ENCODE measurements around the gene CCDC14. TPM values are rescaled to one million over a fixed set of nuclear protein-coding genes. Genes with fewer than 3 reads are reported as not detected.
"Not testable (repeated sequence)": the region's sequence is repeated elsewhere in the genome, so short reads cannot be mapped to it uniquely, and the experiment has no call there.

Gene CCDC14
- polyA plus RNA-seq, 3 donors: 1.1 to 37.2 (median 4.0) TPM

GRCh38 chr3:124007186-124007585, 46.2 kb upstream of the CCDC14 start:
- no peaks in the 10 kb centered on the region for H3K9me3 ChIP-seq (replicated peaks in 1 of 2; ENCODE audit: control insufficient read depth in 1 of 2, insufficient read depth in 1 of 2, low read length in 2 of 2)
- Mint-ChIP-seq H3K27me3 (ENCODE audit: low read depth in 3 of 3) (peaks cover 5 to 13% (median 7%) of the 10 kb centered on the region in 3 donors), H3K4me1 (no peaks in the 10 kb centered on the region), H3K36me3 (no peaks in the 10 kb centered on the region), H3K4me3 (no peak overlapping the region), H3K27ac (no peak overlapping the region), H3K9me3 (peaks cover 0 to 3% (median 0%) of the 10 kb centered on the region in 7 donors)
- no peak overlapping the region for H2AFZ ChIP-seq (ENCODE audit: insufficient read depth, low read depth, low read length, poor library complexity, severe bottlenecking)
- peaks cover 2 to 4% of the 10 kb centered on the region in 2 donors for H3K27me3 ChIP-seq (ENCODE audit: control insufficient read depth in 2 of 2, insufficient read depth in 2 of 2, low read length in 2 of 2)
- H3K27ac ChIP-seq (ENCODE audit: low read depth in 1 of 2, low read length in 2 of 2): no peak overlapping the region
- H3K9ac ChIP-seq (ENCODE audit: insufficient read depth, low read length, poor library complexity, severe bottlenecking): no peak overlapping the region
- no peak for DNase-seq
- H3K4me1 ChIP-seq (ENCODE audit: control insufficient read depth in 1 of 2, insufficient read depth in 2 of 2, low read length in 2 of 2): no peaks in the 10 kb centered on the region
- WGBS (ENCODE audit: insufficient coverage): no CpG with 5 or more reads among the region's 4 CpGs
- intact Hi-C loops (cut with micrococcal nuclease): no loop called here
- H4K20me1 ChIP-seq (ENCODE audit: insufficient read depth, low read length): no peaks in the 10 kb centered on the region
- no peaks in the 10 kb centered on the region for H3K79me2 ChIP-seq (ENCODE audit: insufficient read depth, low read length)
- H3K36me3 ChIP-seq (replicated peaks in 1 of 2; ENCODE audit: control insufficient read depth in 1 of 2, insufficient read depth in 2 of 2, low read length in 2 of 2): no peaks in the 10 kb centered on the region
- no peak for TF ChIP-seq CTCF (IDR thresholded peaks at IDR 0.05)
- H3K4me2 ChIP-seq (replicated peaks; ENCODE audit: extremely low read depth, low read length, poor library complexity, severe bottlenecking): no peak overlapping the region
- H3K4me3 ChIP-seq (replicated peaks in 1 of 3; ENCODE audit: low read depth in 2 of 3, low read length in 3 of 3): no peak overlapping the region

- H4K20me1 ChIP-seq (ENCODE audit: insufficient read depth, low read length); H3K27ac ChIP-seq (ENCODE audit: low read depth in 1 of 2, low read length in 2 of 2); H3K4me2 ChIP-seq (replicated peaks; ENCODE audit: extremely low read depth, low read length, poor library complexity, severe bottlenecking); H3K9ac ChIP-seq (ENCODE audit: insufficient read depth, low read length, poor library complexity, severe bottlenecking); H3K36me3 Mint-ChIP-seq; H3K4me1 ChIP-seq (ENCODE audit: control insufficient read depth in 1 of 2, insufficient read depth in 2 of 2, low read length in 2 of 2); H2AFZ ChIP-seq (ENCODE audit: insufficient read depth, low read depth, low read length, poor library complexity, severe bottlenecking); H3K27ac Mint-ChIP-seq; H3K4me3 Mint-ChIP-seq; H3K9me3 Mint-ChIP-seq; H3K36me3 ChIP-seq (replicated peaks in 1 of 2; ENCODE audit: control insufficient read depth in 1 of 2, insufficient read depth in 2 of 2, low read length in 2 of 2); H3K4me3 ChIP-seq (replicated peaks in 1 of 3; ENCODE audit: low read depth in 2 of 3, low read length in 3 of 3); DNase-seq; H3K4me1 Mint-ChIP-seq; H3K27me3 ChIP-seq (ENCODE audit: control insufficient read depth in 2 of 2, insufficient read depth in 2 of 2, low read length in 2 of 2); H3K79me2 ChIP-seq (ENCODE audit: insufficient read depth, low read length); intact Hi-C loops (cut with micrococcal nuclease); H3K9me3 ChIP-seq (replicated peaks in 1 of 2; ENCODE audit: control insufficient read depth in 1 of 2, insufficient read depth in 1 of 2, low read length in 2 of 2): not testable (repeated sequence)
- peaks cover 4 to 15% (median 7%) of the 10 kb centered on the region in 3 donors for H3K27me3 Mint-ChIP-seq (ENCODE audit: low read depth in 3 of 3)
- no CpG with 5 or more reads among the region's 2 CpGs for WGBS (ENCODE audit: insufficient coverage)
These were observed 41.5 kb upstream of the CCDC14 start for GRCh38 chr3:124002405-124003079.

GRCh38 chr3:124001366-124001765, 40.3 kb upstream of the CCDC14 start:
- H3K27me3 ChIP-seq (ENCODE audit: control insufficient read depth in 2 of 2, insufficient read depth in 2 of 2, low read length in 2 of 2); H3K4me3 ChIP-seq (replicated peaks in 1 of 3; ENCODE audit: low read depth in 2 of 3, low read length in 3 of 3); H4K20me1 ChIP-seq (ENCODE audit: insufficient read depth, low read length); intact Hi-C loops (cut with micrococcal nuclease); H3K27ac Mint-ChIP-seq; H3K4me1 Mint-ChIP-seq; H3K9ac ChIP-seq (ENCODE audit: insufficient read depth, low read length, poor library complexity, severe bottlenecking); H2AFZ ChIP-seq (ENCODE audit: insufficient read depth, low read depth, low read length, poor library complexity, severe bottlenecking); H3K27ac ChIP-seq (ENCODE audit: low read depth in 1 of 2, low read length in 2 of 2); H3K4me2 ChIP-seq (replicated peaks; ENCODE audit: extremely low read depth, low read length, poor library complexity, severe bottlenecking); H3K4me1 ChIP-seq (ENCODE audit: control insufficient read depth in 1 of 2, insufficient read depth in 2 of 2, low read length in 2 of 2); H3K36me3 Mint-ChIP-seq; H3K36me3 ChIP-seq (replicated peaks in 1 of 2; ENCODE audit: control insufficient read depth in 1 of 2, insufficient read depth in 2 of 2, low read length in 2 of 2); H3K79me2 ChIP-seq (ENCODE audit: insufficient read depth, low read length); H3K9me3 ChIP-seq (replicated peaks in 1 of 2; ENCODE audit: control insufficient read depth in 1 of 2, insufficient read depth in 1 of 2, low read length in 2 of 2); DNase-seq: not testable (repeated sequence)
- WGBS (ENCODE audit: insufficient coverage): 57% methylated on average over 1 of the region's 6 CpGs
- peaks cover 2 to 12% (median 7%) of the 10 kb centered on the region in 7 donors for H3K9me3 Mint-ChIP-seq
- H3K4me3 Mint-ChIP-seq: peak overlapping the region in 1 of 2 donors; percentile 18
- H3K27me3 Mint-ChIP-seq (ENCODE audit: low read depth in 3 of 3): peaks cover 4 to 10% (median 9%) of the 10 kb centered on the region in 3 donors

Measured in CD14-positive monocyte (primary cell).